ENCODE measurements around the gene DMRTB1. TPM values are rescaled to one million over a fixed set of nuclear protein-coding genes. Genes with fewer than 3 reads are reported as not detected.

The DMRTB1 gene
- total RNA-seq, 1 donor from 2014 or later: not detected

- DNase-seq (ENCODE audit: low spot score): no peak
These were observed 24.0 kb upstream of the DMRTB1 start for GRCh38 chr1:53435151-53435550.

GRCh38 chr1:53438427-53439336 is 20.5 kb upstream of the DMRTB1 start:
- no peak for DNase-seq (ENCODE audit: low spot score)

- DNase-seq (ENCODE audit: low spot score): no peak
These were observed 19.6 kb upstream of the DMRTB1 start for GRCh38 chr1:53439337-53440207.

- no peak for DNase-seq (ENCODE audit: low spot score)
These were observed 18.6 kb upstream of the DMRTB1 start for GRCh38 chr1:53440633-53441032.

GRCh38 chr1:53442299-53442698 is 16.9 kb upstream of the DMRTB1 start:
- DNase-seq (ENCODE audit: low spot score): peak; percentile 19

- DNase-seq (ENCODE audit: low spot score): no peak
These were observed 13.1 kb upstream of the DMRTB1 start for GRCh38 chr1:53446051-53446450.

- no peak for DNase-seq (ENCODE audit: low spot score)
These were observed 11.8 kb upstream of the DMRTB1 start for GRCh38 chr1:53447413-53447812.

- DNase-seq (ENCODE audit: low spot score): no peak
These were observed 10.9 kb upstream of the DMRTB1 start for GRCh38 chr1:53448241-53448841.

GRCh38 chr1:53449021-53449420 is 10.2 kb upstream of the DMRTB1 start:
- DNase-seq (ENCODE audit: low spot score): peak; percentile 39

GRCh38 chr1:53449693-53450092 is 9.5 kb upstream of the DMRTB1 start:
- no peak for DNase-seq (ENCODE audit: low spot score)

- no peak for DNase-seq (ENCODE audit: low spot score)
These were observed 9.0 kb upstream of the DMRTB1 start for GRCh38 chr1:53450225-53450624.

- DNase-seq (ENCODE audit: low spot score): no peak
These were observed 5.2 kb upstream of the DMRTB1 start for GRCh38 chr1:53454019-53454418.

- DNase-seq (ENCODE audit: low spot score): no peak
These were observed 3.7 kb upstream of the DMRTB1 start for GRCh38 chr1:53455364-53455991.

GRCh38 chr1:53458634-53459033 is 565 bp upstream of the DMRTB1 start:
- peak; percentile 25 for DNase-seq (ENCODE audit: low spot score)

GRCh38 chr1:53460211-53460634 is 1.0 kb downstream of the DMRTB1 start:
- DNase-seq (ENCODE audit: low spot score): no peak

GRCh38 chr1:53460666-53461322 is 1.6 kb downstream of the DMRTB1 start:
- DNase-seq (ENCODE audit: low spot score): no peak

GRCh38 chr1:53461323-53462044 is 2.3 kb downstream of the DMRTB1 start:
- DNase-seq (ENCODE audit: low spot score): no peak

GRCh38 chr1:53462193-53462592 is 3.0 kb downstream of the DMRTB1 start:
- no peak for DNase-seq (ENCODE audit: low spot score)

- no peak for DNase-seq (ENCODE audit: low spot score)
These were observed 3.7 kb downstream of the DMRTB1 start for GRCh38 chr1:53462769-53463501.

Measured in umbilical cord (tissue), 2 donors.